ENCODE results near the gene MRPL42. TPM values are rescaled to one million over a fixed set of nuclear protein-coding genes. Genes with fewer than 3 reads are reported as not detected.
"Not testable (repeated sequence)": the region's sequence is repeated elsewhere in the genome, so short reads cannot be mapped to it uniquely, and the experiment has no call there.

MRPL42 gene
- total and polyA plus RNA-seq, 2 donors from 2014 or later, result 57.6 to 66.7 TPM

GRCh38 chr12:93550748-93551611 lies 83.7 kb downstream of the MRPL42 start:
- no peak for FAIRE-seq

GRCh38 chr12:93552427-93552826 lies 85.1 kb downstream of the MRPL42 start:
- H3K9me3 ChIP-seq (ENCODE audit: control insufficient read depth in 2 of 3, insufficient read depth in 1 of 3, low read length in 3 of 3), result no peaks in the 10 kb centered on the region

More at GRCh38 chr12:93550748-93551611, 83.7 kb downstream of the MRPL42 start:
- H3K4me3 ChIP-seq (ENCODE audit: low read length in 3 of 3), result no peak overlapping the region
- no peak for DNase-seq
- no peak for TF ChIP-seq CTCF (IDR thresholded peaks at IDR 0.05; ENCODE audit: borderline replicate concordance, extremely low read depth, insufficient read depth)
- no peak overlapping the region for H3K9ac ChIP-seq (ENCODE audit: low read length in 3 of 3)
- H3K27me3 ChIP-seq (ENCODE audit: control insufficient read depth, insufficient read depth, low read length), result no peaks in the 10 kb centered on the region
- H3K9me3 ChIP-seq (ENCODE audit: control insufficient read depth in 2 of 3, insufficient read depth in 1 of 3, low read length in 3 of 3), result no peaks in the 10 kb centered on the region
- intact Hi-C loops (cut with DNase I), result no loop called here
- no peaks in the 10 kb centered on the region for H3K36me3 ChIP-seq (ENCODE audit: control insufficient read depth in 2 of 3, insufficient read depth in 3 of 3, low read length in 3 of 3)
- no peaks in the 10 kb centered on the region for H3K4me1 ChIP-seq (ENCODE audit: control insufficient read depth in 2 of 3, insufficient read depth in 2 of 3, low read depth in 1 of 3, low read length in 3 of 3)
- no peak overlapping the region for H3K27ac ChIP-seq (ENCODE audit: low read depth in 2 of 2, low read length in 2 of 2)

GRCh38 chr12:93557879-93558278 lies 90.6 kb downstream of the MRPL42 start:
- DNase-seq; H3K9ac ChIP-seq (ENCODE audit: low read length in 3 of 3); H3K4me3 ChIP-seq (ENCODE audit: low read length in 3 of 3); H3K9me3 ChIP-seq (ENCODE audit: control insufficient read depth in 2 of 3, insufficient read depth in 1 of 3, low read length in 3 of 3); H3K27ac ChIP-seq (ENCODE audit: low read depth in 2 of 2, low read length in 2 of 2); H3K27me3 ChIP-seq (ENCODE audit: control insufficient read depth, insufficient read depth, low read length); FAIRE-seq; H3K4me1 ChIP-seq (ENCODE audit: control insufficient read depth in 2 of 3, insufficient read depth in 2 of 3, low read depth in 1 of 3, low read length in 3 of 3); intact Hi-C loops (cut with DNase I); H3K36me3 ChIP-seq (ENCODE audit: control insufficient read depth in 2 of 3, insufficient read depth in 3 of 3, low read length in 3 of 3): not testable (repeated sequence)

More at GRCh38 chr12:93552427-93552826, 85.1 kb downstream of the MRPL42 start:
- Histone ChIP-seq H3K4me3 (ENCODE audit: low read length in 3 of 3) (no peak overlapping the region), H3K9ac (ENCODE audit: low read length in 3 of 3) (no peak overlapping the region), H3K36me3 (ENCODE audit: control insufficient read depth in 2 of 3, insufficient read depth in 3 of 3, low read length in 3 of 3) (no peaks in the 10 kb centered on the region), H3K27me3 (ENCODE audit: control insufficient read depth, insufficient read depth, low read length) (no peaks in the 10 kb centered on the region), H3K4me1 (ENCODE audit: control insufficient read depth in 2 of 3, insufficient read depth in 2 of 3, low read depth in 1 of 3, low read length in 3 of 3) (no peaks in the 10 kb centered on the region), H3K27ac (ENCODE audit: low read depth in 2 of 2, low read length in 2 of 2) (no peak overlapping the region)
- DNase-seq (no peak), FAIRE-seq (no peak)
- intact Hi-C loops (cut with DNase I), result no loop called here
- TF ChIP-seq CTCF (IDR thresholded peaks at IDR 0.05; ENCODE audit: borderline replicate concordance, extremely low read depth, insufficient read depth), result no peak

- H3K4me1 ChIP-seq (ENCODE audit: control insufficient read depth in 2 of 3, insufficient read depth in 2 of 3, low read depth in 1 of 3, low read length in 3 of 3); H3K36me3 ChIP-seq (ENCODE audit: control insufficient read depth in 2 of 3, insufficient read depth in 3 of 3, low read length in 3 of 3); H3K9me3 ChIP-seq (ENCODE audit: control insufficient read depth in 2 of 3, insufficient read depth in 1 of 3, low read length in 3 of 3); H3K4me3 ChIP-seq (ENCODE audit: low read length in 3 of 3); intact Hi-C loops (cut with DNase I); H3K9ac ChIP-seq (ENCODE audit: low read length in 3 of 3); H3K27me3 ChIP-seq (ENCODE audit: control insufficient read depth, insufficient read depth, low read length); DNase-seq; FAIRE-seq; H3K27ac ChIP-seq (ENCODE audit: low read depth in 2 of 2, low read length in 2 of 2): not testable (repeated sequence)
These were observed 91.4 kb downstream of the MRPL42 start for GRCh38 chr12:93558685-93559084.
